Kidney (tissue), 14 donors: ENCODE results near the gene AKAP13. TPM values are rescaled to one million over a fixed set of nuclear protein-coding genes. Genes with fewer than 3 reads are reported as not detected.

Source experiments
- DNase-seq, 5 donors: peaks; one replicate each; pipeline ENCODE4 v3.0.0-alpha.2; 2013 to 2020
- FAIRE-seq: peaks from 2 replicates; lab custom pipeline; 2012; peaks lifted over from hg19 to GRCh38; lab: Jason Lieb, UNC
- H3K27ac ChIP-seq, 2 donors: one replicate each; pipeline ENCODE4 v1.7.0; 2013; ENCODE audit warnings: low read depth in 2 of 2, low read length in 2 of 2, inconsistent platforms in 1 of 2
- H3K27me3 ChIP-seq: one replicate; pipeline ENCODE4 v1.7.1; 2013; ENCODE audit warnings: low read length, inconsistent platforms; ENCODE audit not compliant: control insufficient read depth, insufficient read depth
- H3K36me3 ChIP-seq, 3 donors: one replicate each; pipeline versions ENCODE4 v1.7.0 to v1.7.1; 2013; ENCODE audit warnings: low read length in 3 of 3, control low read depth in 1 of 3, inconsistent platforms in 1 of 3; ENCODE audit not compliant: insufficient read depth in 3 of 3, control insufficient read depth in 2 of 3
- H3K4me1 ChIP-seq, 3 donors: one replicate each; pipeline versions ENCODE4 v1.7.0 to v1.7.1; 2013; ENCODE audit warnings: low read length in 3 of 3, inconsistent platforms in 1 of 3, low read depth in 1 of 3; ENCODE audit not compliant: control insufficient read depth in 2 of 3, insufficient read depth in 2 of 3
- H3K4me3 ChIP-seq, 3 donors: one replicate each; pipeline versions ENCODE4 v1.7.0 to v1.8.1; 2013; ENCODE audit warnings: low read length in 3 of 3, control low read depth in 1 of 3, inconsistent platforms in 1 of 3
- H3K9ac ChIP-seq, 3 donors: one replicate each; pipeline versions ENCODE4 v1.7.0 to v1.7.1; 2013; ENCODE audit warnings: low read length in 3 of 3, control low read depth in 1 of 3, inconsistent platforms in 1 of 3
- H3K9me3 ChIP-seq, 3 donors: one replicate each; pipeline versions ENCODE4 v1.7.0 to v1.7.1; 2013; ENCODE audit warnings: low read length in 3 of 3, control low read depth in 1 of 3, inconsistent platforms in 1 of 3; ENCODE audit not compliant: control insufficient read depth in 2 of 3, insufficient read depth in 1 of 3
- CTCF ChIP-seq: IDR thresholded peaks from 3 replicates; pipeline ENCODE4 v1.5.1; 2012; ENCODE audit warnings: mild to moderate bottlenecking, moderate library complexity, borderline replicate concordance; ENCODE audit not compliant: insufficient read depth; ENCODE audit errors: extremely low read depth
- intact Hi-C: fragments of 100-400 bp; cut with DNase I; formaldehyde crosslinking; loops from one replicate; pipeline ENCODE4 v1.11.1; 2022
- polyA plus RNA-seq: library from polyadenylated mRNA; stranded (reverse); fragments of 350-450 nt; fragmentation: Illumina TruSeq; extraction: RNeasy Lipid Tissue Mini Kit (QIAGEN cat#74804); gene quantifications from one replicate; pipeline ENCODE4 v1.2.3, GENCODE V29; 2014; ENCODE audit warnings: low read depth, low replicate concordance; ENCODE audit not compliant: insufficient read depth
- total RNA-seq: library from RNA; stranded (reverse); fragmentation: NEBNext Ultra II Directional; extraction: Animal tissue kit (Norgen Biotek cat#: 25700); gene quantifications from one replicate; pipeline ENCODE4 v1.2.1, GENCODE V29; 2021
- donor health status: control.
- donor health status: control.
- donor health status: control.
- donor health status: control.
- donor health status: control.
- donor health status: DM: yes; HTN: yes; CAD: no.
- donor health status: Normal renal cell carcinoma (clear cell type).

Gene AKAP13
- total and polyA plus RNA-seq, 2 donors from 2014 or later, result 18.8 to 174 TPM

GRCh38 chr15:85779249-85779648, 398.8 kb downstream of the AKAP13 start:
- H3K9me3 ChIP-seq, result no peaks in the 10 kb centered on the region
- no peak overlapping the region for H3K4me3 ChIP-seq
- FAIRE-seq (no peak), DNase-seq (no peak)
- TF ChIP-seq CTCF, result no peak
- H3K27ac ChIP-seq, result no peak overlapping the region
- H3K27me3 ChIP-seq, result no peaks in the 10 kb centered on the region
- H3K9ac ChIP-seq, result no peak overlapping the region
- peaks cover 0 to 15% (median 0%) of the 10 kb centered on the region in 3 donors for H3K4me1 ChIP-seq
- intact Hi-C loops, result no loop called here
- no peaks in the 10 kb centered on the region for H3K36me3 ChIP-seq

GRCh38 chr15:85780225-85780985, 400.0 kb downstream of the AKAP13 start:
- FAIRE-seq (no peak), DNase-seq (no peak)
- H3K4me1 ChIP-seq, result peaks cover 0 to 18% (median 7%) of the 10 kb centered on the region in 3 donors
- no peaks in the 10 kb centered on the region for H3K36me3 ChIP-seq
- no peaks in the 10 kb centered on the region for H3K9me3 ChIP-seq
- no peak for TF ChIP-seq CTCF
- H3K27ac ChIP-seq, result no peak overlapping the region
- H3K9ac ChIP-seq, result no peak overlapping the region
- no peaks in the 10 kb centered on the region for H3K27me3 ChIP-seq
- intact Hi-C loops, result no loop called here
- H3K4me3 ChIP-seq, result no peak overlapping the region

- Histone ChIP-seq H3K36me3 (no peaks in the 10 kb centered on the region), H3K4me1 (peaks cover 0 to 23% (median 11%) of the 10 kb centered on the region in 3 donors), H3K27ac (no peak overlapping the region), H3K27me3 (no peaks in the 10 kb centered on the region), H3K4me3 (no peak overlapping the region), H3K9ac (no peak overlapping the region), H3K9me3 (no peaks in the 10 kb centered on the region)
- intact Hi-C loops, result no loop called here
- DNase-seq, result no peak
- FAIRE-seq, result no peak
- no peak for TF ChIP-seq CTCF
These were observed 400.7 kb downstream of the AKAP13 start for GRCh38 chr15:85781099-85781498.

- TF ChIP-seq CTCF, result no peak
- H3K9me3 ChIP-seq, result no peaks in the 10 kb centered on the region
These were observed 401.7 kb downstream of the AKAP13 start for GRCh38 chr15:85782064-85782463.

More at GRCh38 chr15:85782064-85782463, 401.7 kb downstream of the AKAP13 start:
- H3K36me3 ChIP-seq, result no peaks in the 10 kb centered on the region
- no peak overlapping the region for H3K9ac ChIP-seq
- H3K27me3 ChIP-seq, result no peaks in the 10 kb centered on the region
- peaks cover 2 to 29% (median 18%) of the 10 kb centered on the region in 3 donors for H3K4me1 ChIP-seq
- H3K27ac ChIP-seq, result no peak overlapping the region
- FAIRE-seq, result no peak
- intact Hi-C loops, result no loop called here
- DNase-seq, result no peak
- no peak overlapping the region for H3K4me3 ChIP-seq
